Trophoblast cell (in vitro differentiated cells and primary cell): ENCODE measurements around the gene GRK6.

Experiments used
- DNase-seq, 2 donors: peaks; one replicate each; pipeline ENCODE4 v3.0.0-alpha.2; 2016
- H2AFZ ChIP-seq: 2 replicates; pipeline ENCODE4 v1.6.1; 2013; ENCODE audit warnings: low read length, moderate library complexity, mild to moderate bottlenecking; ENCODE audit not compliant: insufficient read depth, poor library complexity
- H2AK5ac ChIP-seq: 2 replicates; pipeline ENCODE4 v1.6.1; 2013; ENCODE audit warnings: mild to moderate bottlenecking, low read length
- H2BK120ac ChIP-seq: 2 replicates; pipeline ENCODE4 v1.6.1; 2013; ENCODE audit warnings: low read length, mild to moderate bottlenecking, moderate library complexity; ENCODE audit not compliant: insufficient read depth, poor library complexity
- H2BK12ac ChIP-seq: 2 replicates; pipeline ENCODE4 v1.6.1; 2013; ENCODE audit warnings: mild to moderate bottlenecking, low read length, moderate library complexity
- H2BK5ac ChIP-seq: 2 replicates; pipeline ENCODE4 v1.6.1; 2013; ENCODE audit warnings: low read length, low read depth, moderate library complexity, mild to moderate bottlenecking; ENCODE audit not compliant: poor library complexity
- H3K14ac ChIP-seq: 2 replicates; pipeline ENCODE4 v1.6.1; 2013; ENCODE audit warnings: mild to moderate bottlenecking, low read length
- H3K18ac ChIP-seq: 2 replicates; pipeline ENCODE4 v1.6.1; 2013; ENCODE audit warnings: mild to moderate bottlenecking, low read length
- H3K23ac ChIP-seq: 2 replicates; pipeline ENCODE4 v1.6.1; 2013; ENCODE audit warnings: low read length
- H3K27ac ChIP-seq: 2 replicates; pipeline ENCODE4 v1.5.1; 2013; ENCODE audit warnings: low read depth, mild to moderate bottlenecking, inconsistent platforms, low read length, moderate library complexity
- H3K27me3 ChIP-seq: 2 replicates; pipeline ENCODE4 v1.6.1; 2013; ENCODE audit warnings: inconsistent platforms, mild to moderate bottlenecking, low read length, moderate library complexity; ENCODE audit not compliant: insufficient read depth
- H3K36me3 ChIP-seq, 2 experiments: 1 replicate in 1 of 2; 2 replicates in 1 of 2; pipeline ENCODE4 v1.6.1; 2013; ENCODE audit warnings: low read length in 2 of 2, mild to moderate bottlenecking in 2 of 2, moderate library complexity in 1 of 2; ENCODE audit not compliant: insufficient read depth in 2 of 2, control insufficient read depth in 1 of 2
- H3K4ac ChIP-seq: 2 replicates; pipeline ENCODE4 v1.6.1; 2013; ENCODE audit warnings: low read depth, mild to moderate bottlenecking, low read length, moderate library complexity
- H3K4me1 ChIP-seq, 2 experiments: 1 replicate in 1 of 2; 2 replicates in 1 of 2; pipeline ENCODE4 v1.6.1; 2013; ENCODE audit warnings: low read length in 2 of 2, mild to moderate bottlenecking in 2 of 2, moderate library complexity in 1 of 2; ENCODE audit not compliant: insufficient read depth in 2 of 2, control insufficient read depth in 1 of 2
- H3K4me2 ChIP-seq: 2 replicates; pipeline ENCODE4 v1.6.1; 2013; ENCODE audit warnings: inconsistent platforms, mild to moderate bottlenecking, low read length, moderate library complexity
- H3K4me3 ChIP-seq: 2 replicates; pipeline ENCODE4 v1.5.1; 2013; ENCODE audit warnings: mild to moderate bottlenecking, low read depth, low read length, inconsistent platforms
- H3K79me1 ChIP-seq: one replicate; pipeline ENCODE4 v1.6.1; 2013; ENCODE audit warnings: low read length
- H3K79me2 ChIP-seq: 2 replicates; pipeline ENCODE4 v1.6.1; 2013; ENCODE audit warnings: low read length, mild to moderate bottlenecking; ENCODE audit not compliant: control insufficient read depth, insufficient read depth, poor library complexity
- H3K9ac ChIP-seq: 2 replicates; pipeline ENCODE4 v1.6.1; 2013; ENCODE audit warnings: mild to moderate bottlenecking, low read length
- H3K9me3 ChIP-seq: 2 replicates; pipeline ENCODE4 v1.6.1; 2013; ENCODE audit warnings: low read depth, mild to moderate bottlenecking, control low read depth, inconsistent platforms, low read length; ENCODE audit not compliant: insufficient read depth
- H4K12ac ChIP-seq: 2 replicates; pipeline ENCODE4 v1.6.1; 2013; ENCODE audit warnings: low read depth, mild to moderate bottlenecking, low read length, moderate library complexity
- H4K8ac ChIP-seq: 2 replicates; pipeline ENCODE4 v1.6.1; 2013; ENCODE audit warnings: low read depth, mild to moderate bottlenecking, low read length, moderate library complexity
- H4K91ac ChIP-seq: one replicate; pipeline ENCODE4 v1.6.1; 2013; ENCODE audit warnings: low read depth, mild to moderate bottlenecking, low read length, moderate library complexity
- WGBS: extraction: QIAGEN DNeasy Blood & Tissue Kit; methylation state at CpG from one replicate; pipeline ENCODE4 v1.1.7; 2013; ENCODE audit warnings: missing lambda C conversion rate; ENCODE audit not compliant: insufficient read length, insufficient coverage; ENCODE audit errors: extremely low coverage; 5-methylcytosine and 5-hydroxymethylcytosine counted together

The GRK6 gene

DNA sequence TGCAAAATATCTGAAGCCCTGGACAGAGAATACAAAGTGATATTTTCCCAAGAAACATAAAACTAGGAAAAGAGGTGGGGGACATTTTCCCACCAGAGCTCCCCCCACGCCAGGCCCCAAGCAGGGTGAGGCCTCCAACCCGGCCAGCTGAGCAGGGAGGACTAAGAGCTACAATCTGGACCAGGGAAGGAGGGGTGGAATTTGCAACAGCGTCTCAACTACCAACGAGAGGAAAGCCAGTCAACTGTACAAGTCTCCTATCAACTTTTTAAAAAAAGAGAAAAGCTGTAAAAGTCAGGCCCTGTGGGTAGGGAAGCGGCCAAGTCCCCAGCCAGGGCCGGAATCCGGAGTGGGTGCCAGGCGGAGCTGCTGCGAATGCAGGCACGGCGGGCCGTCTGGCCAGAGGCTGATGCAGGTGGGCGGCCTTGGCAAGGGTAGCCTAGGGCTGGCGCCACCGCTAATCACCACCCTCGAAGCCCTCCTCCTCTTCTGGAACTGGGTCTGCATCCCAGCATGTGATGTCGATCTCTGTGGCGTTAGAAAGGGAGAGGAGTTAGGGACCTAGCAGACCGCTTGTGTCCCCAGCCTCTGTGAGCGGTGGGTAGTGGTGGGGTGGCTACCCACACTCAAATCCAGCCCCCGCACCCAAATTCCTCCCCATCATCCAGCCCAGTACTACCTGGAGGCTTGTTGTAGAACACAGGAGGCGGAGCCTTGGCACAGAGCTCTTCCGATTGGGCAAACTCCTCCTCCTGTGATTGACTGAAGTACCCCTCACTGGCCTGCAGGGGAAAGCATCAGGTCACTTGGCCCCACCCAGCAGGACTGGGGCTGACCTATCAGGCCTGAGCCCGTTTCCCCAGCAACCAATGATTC lies 30.7 kb downstream of the GRK6 start:
- no peak overlapping the region for H2AK5ac ChIP-seq
- WGBS: no CpG with 5 or more reads among the region's 24 CpGs
- H3K23ac ChIP-seq: no peak overlapping the region
- H3K9ac ChIP-seq: no peak overlapping the region
- no peak overlapping the region for H3K4me3 ChIP-seq
- no peak overlapping the region for H2BK12ac ChIP-seq
- H3K4me1 ChIP-seq: peaks cover 0 to 17% of the 10 kb centered on the region in 2 experiments
- H3K9me3 ChIP-seq: no peaks in the 10 kb centered on the region
- no peak overlapping the region for H3K4ac ChIP-seq
- no peak overlapping the region for H4K8ac ChIP-seq
- H3K27me3 ChIP-seq: no peaks in the 10 kb centered on the region
- peaks cover 52 to 53% of the 10 kb centered on the region in 2 experiments for H3K36me3 ChIP-seq
- H3K4me2 ChIP-seq: no peak overlapping the region
- H3K27ac ChIP-seq: no peak overlapping the region
- H4K12ac ChIP-seq: no peak overlapping the region
- H2BK5ac ChIP-seq: no peak overlapping the region
- no peaks in the 10 kb centered on the region for H3K79me2 ChIP-seq
- peak; percentile 82 for DNase-seq
- H3K14ac ChIP-seq: no peak overlapping the region
- H3K18ac ChIP-seq: no peak overlapping the region
- H4K91ac ChIP-seq: no peak overlapping the region
- no peak overlapping the region for H2BK120ac ChIP-seq
- peaks cover 9% of the 10 kb centered on the region for H3K79me1 ChIP-seq
- no peak overlapping the region for H2AFZ ChIP-seq

- Histone ChIP-seq H3K79me2 (no peaks in the 10 kb centered on the region), H3K14ac (no peak overlapping the region), H3K23ac (no peak overlapping the region), H4K8ac (no peak overlapping the region), H2AFZ (no peak overlapping the region), H3K4me3 (no peak overlapping the region), H2BK120ac (no peak overlapping the region), H2BK5ac (no peak overlapping the region), H2BK12ac (no peak overlapping the region), H3K27me3 (no peaks in the 10 kb centered on the region), H3K4me1 (peaks cover 0 to 17% of the 10 kb centered on the region in 2 experiments), H4K91ac (no peak overlapping the region), H4K12ac (no peak overlapping the region), H3K9ac (no peak overlapping the region), H3K4ac (no peak overlapping the region), H2AK5ac (no peak overlapping the region), H3K79me1 (peaks cover 9% of the 10 kb centered on the region), H3K9me3 (no peaks in the 10 kb centered on the region), H3K18ac (no peak overlapping the region), H3K27ac (no peak overlapping the region), H3K36me3 (peaks cover 59 to 60% of the 10 kb centered on the region in 2 experiments), H3K4me2 (no peak overlapping the region)
- no CpG with 5 or more reads among the region's 20 CpGs for WGBS
- DNase-seq: no peak
Observed at GRCh38 chr5:177457852-177458681, 31.6 kb downstream of the GRK6 start.

DNA sequence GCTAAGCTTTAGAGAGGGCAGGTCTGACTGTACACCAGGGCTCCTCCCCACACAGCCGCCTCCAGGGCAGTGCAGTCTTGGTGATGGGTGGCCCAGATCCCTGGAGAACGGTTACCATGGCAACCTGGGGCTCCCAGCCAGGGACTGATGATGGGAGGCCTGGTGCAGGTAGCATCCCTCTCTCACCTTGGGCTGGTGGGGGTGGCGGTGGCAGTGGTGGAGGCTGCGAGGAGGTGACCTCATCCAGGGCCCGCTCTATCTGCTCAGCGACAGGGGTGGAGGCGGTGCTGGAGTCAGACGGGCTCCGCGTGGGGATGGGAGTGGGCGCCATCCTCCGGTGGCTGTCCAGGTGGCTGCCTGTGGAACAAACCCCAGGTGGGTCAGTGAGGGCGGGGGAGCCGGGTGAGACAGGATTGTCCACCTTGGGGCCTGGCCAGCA lies 32.5 kb downstream of the GRK6 start:
- H2AFZ ChIP-seq: no peak overlapping the region
- H4K8ac ChIP-seq: no peak overlapping the region
- no peak overlapping the region for H3K23ac ChIP-seq
- no peak overlapping the region for H2BK5ac ChIP-seq
- DNase-seq: no peak
- peaks cover 0 to 14% of the 10 kb centered on the region in 2 experiments for H3K4me1 ChIP-seq
- H3K4me3 ChIP-seq: no peak overlapping the region
- H2AK5ac ChIP-seq: no peak overlapping the region
- no peaks in the 10 kb centered on the region for H3K9me3 ChIP-seq
- no peak overlapping the region for H3K9ac ChIP-seq
- H2BK12ac ChIP-seq: no peak overlapping the region
- H4K12ac ChIP-seq: no peak overlapping the region
- H3K27me3 ChIP-seq: no peaks in the 10 kb centered on the region
- H3K79me1 ChIP-seq: peaks cover 9% of the 10 kb centered on the region
- H3K4ac ChIP-seq: no peak overlapping the region
- no peak overlapping the region for H3K14ac ChIP-seq
- H2BK120ac ChIP-seq: no peak overlapping the region
- peaks cover 63 to 67% of the 10 kb centered on the region in 2 experiments for H3K36me3 ChIP-seq
- H3K27ac ChIP-seq: no peak overlapping the region
- H3K79me2 ChIP-seq: no peaks in the 10 kb centered on the region
- H3K4me2 ChIP-seq: no peak overlapping the region
- no peak overlapping the region for H3K18ac ChIP-seq
- H4K91ac ChIP-seq: no peak overlapping the region
- no CpG with 5 or more reads among the region's 14 CpGs for WGBS

DNA sequence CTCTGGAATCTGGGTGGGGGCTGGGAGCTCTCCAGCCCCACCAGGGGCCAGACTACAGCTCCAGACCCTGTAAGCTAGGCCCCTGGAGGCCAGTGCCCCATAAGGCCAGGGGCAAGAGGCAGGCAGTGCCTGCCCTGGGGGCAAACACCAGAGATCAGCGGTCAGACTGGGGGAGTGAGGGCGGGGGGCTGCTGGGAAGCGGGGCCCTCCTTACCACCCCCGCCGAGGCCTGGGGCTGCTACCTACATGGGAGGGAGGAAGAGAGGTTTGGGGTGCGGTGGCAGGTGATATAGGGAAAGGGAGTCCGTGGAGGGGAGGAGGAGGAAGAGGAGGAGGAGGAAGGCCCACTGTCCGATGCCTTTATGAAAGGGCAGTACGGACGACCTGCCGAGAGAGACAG lies 32.9 kb downstream of the GRK6 start:
- Histone ChIP-seq H3K4me3 (no peak overlapping the region), H3K79me2 (no peaks in the 10 kb centered on the region), H2AK5ac (no peak overlapping the region), H4K8ac (no peak overlapping the region), H2BK120ac (no peak overlapping the region), H3K36me3 (peaks cover 63 to 67% of the 10 kb centered on the region in 2 experiments), H2BK5ac (no peak overlapping the region), H3K4me1 (peaks cover 0 to 11% of the 10 kb centered on the region in 2 experiments), H3K27me3 (no peaks in the 10 kb centered on the region), H3K27ac (no peak overlapping the region), H3K9ac (no peak overlapping the region), H3K14ac (no peak overlapping the region), H4K12ac (no peak overlapping the region), H3K23ac (no peak overlapping the region), H2BK12ac (no peak overlapping the region), H3K9me3 (no peaks in the 10 kb centered on the region), H3K4ac (no peak overlapping the region), H3K18ac (no peak overlapping the region), H4K91ac (no peak overlapping the region), H2AFZ (no peak overlapping the region), H3K79me1 (peaks cover 9% of the 10 kb centered on the region), H3K4me2 (no peak overlapping the region)
- no CpG with 5 or more reads among the region's 11 CpGs for whole genome bisulfite sequencing
- DNase-seq: no peak
